GM19351 (cell line): ENCODE data around the gene SLC8A1.

Experiments used
- ATAC-seq: cut with Tn5 transposase; IDR thresholded peaks from one replicate; pipeline ENCODE4 v1.9.1; 2021; ENCODE audit warnings: mild to moderate bottlenecking, moderate library complexity; ENCODE audit not compliant: unreplicated experiment

The SLC8A1 gene

GRCh38 chr2:40395169-40396073, 56.5 kb downstream of the SLC8A1 start:
- ATAC-seq = no peak

GRCh38 chr2:40394597-40394996, 57.3 kb downstream of the SLC8A1 start:
- ATAC-seq = no peak

- ATAC-seq = no peak
These were observed 57.9 kb downstream of the SLC8A1 start for GRCh38 chr2:40394031-40394430.

- ATAC-seq = no peak
These were observed 63.7 kb downstream of the SLC8A1 start for GRCh38 chr2:40388161-40388560.

- no peak for ATAC-seq
These were observed 65.7 kb downstream of the SLC8A1 start for GRCh38 chr2:40386177-40386576.

GRCh38 chr2:40384714-40385113, 67.2 kb downstream of the SLC8A1 start:
- ATAC-seq = no peak

- ATAC-seq = no peak
These were observed 67.7 kb downstream of the SLC8A1 start for GRCh38 chr2:40384233-40384632.

- no peak for ATAC-seq
These were observed 71.2 kb downstream of the SLC8A1 start for GRCh38 chr2:40380721-40381120.

- ATAC-seq = no peak
These were observed 71.8 kb downstream of the SLC8A1 start for GRCh38 chr2:40380041-40380440.

- ATAC-seq = no peak
These were observed 77.2 kb downstream of the SLC8A1 start for GRCh38 chr2:40374543-40375240.

GRCh38 chr2:40373111-40373510, 78.8 kb downstream of the SLC8A1 start:
- ATAC-seq = no peak

GRCh38 chr2:40372283-40372985, 79.5 kb downstream of the SLC8A1 start:
- ATAC-seq = no peak

- no peak for ATAC-seq
These were observed 80.2 kb downstream of the SLC8A1 start for GRCh38 chr2:40371525-40372282.

- no peak for ATAC-seq
These were observed 81.9 kb downstream of the SLC8A1 start for GRCh38 chr2:40370007-40370395.

GRCh38 chr2:40369267-40370006, 82.5 kb downstream of the SLC8A1 start:
- no peak for ATAC-seq

GRCh38 chr2:40367652-40368051, 84.2 kb downstream of the SLC8A1 start:
- no peak for ATAC-seq

GRCh38 chr2:40367032-40367431, 84.9 kb downstream of the SLC8A1 start:
- ATAC-seq = no peak

GRCh38 chr2:40364151-40364874, 87.6 kb downstream of the SLC8A1 start:
- no peak for ATAC-seq

- peak; percentile 65 for ATAC-seq
These were observed 88.3 kb downstream of the SLC8A1 start for GRCh38 chr2:40363631-40364030.
